Measurements from ENCODE around the gene ABCG2.
A peak's percentile ranks its signal among the peaks of the same experiment; 100 is the strongest.

ABCG2 gene

GRCh38 chr4:88158489-88159228, at the start of gene ABCG2:
Gene ABCG2 (minus strand): TSS chr4:88158639. CDS start chr4:88139995, 18,644 bp downstream.
- no peaks in the 10 kb centered on the region for H3K36me3 ChIP-seq
- no peaks in the 10 kb centered on the region for H3K9me3 ChIP-seq
- peaks cover 29% of the 10 kb centered on the region for H3K27me3 ChIP-seq
- peak within 1 kb of the TSS; percentile 69 for H3K9ac ChIP-seq
- no peak for TF ChIP-seq Cebpa-rat (IDR thresholded peaks at IDR 0.05)
- peaks cover 12% of the 10 kb centered on the region; the same call in 1 of the 2 replicates for H3K4me1 ChIP-seq
- H3K27ac ChIP-seq = peak within 1 kb of the TSS; percentile 30; the same call in 1 of the 2 replicates
- H3K4me3 ChIP-seq = peak within 1 kb of the TSS; percentile 76
- peak within 1 kb of the TSS; percentile 97 for H3K4me2 ChIP-seq
- no peaks in the 10 kb centered on the region for H4K20me1 ChIP-seq

DNA sequence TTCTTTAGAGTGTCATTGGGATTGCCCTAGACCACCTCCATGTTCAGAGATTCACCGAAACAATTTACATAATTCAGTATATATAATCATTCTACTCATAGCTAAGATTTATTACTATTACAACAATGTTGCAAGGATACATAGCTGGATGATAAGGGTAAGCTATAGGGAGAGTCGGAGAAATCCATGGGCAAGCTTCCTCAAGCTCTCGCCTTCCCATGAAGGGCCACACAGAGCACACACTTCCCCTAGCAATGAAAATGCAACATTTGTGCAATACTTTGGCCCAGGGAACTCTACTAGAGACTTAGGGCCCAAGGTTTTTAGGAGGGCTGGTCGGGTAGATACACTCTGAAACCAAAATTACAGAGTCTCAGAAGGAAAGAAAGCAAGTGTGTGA, 49.7 kb upstream of the ABCG2 start:
- H3K4me3 ChIP-seq = no peak overlapping the region
- no peak overlapping the region for H3K27ac ChIP-seq

GRCh38 chr4:88207171-88207570, 48.7 kb upstream of the ABCG2 start:
- no peak overlapping the region for H3K4me3 ChIP-seq
- no peak overlapping the region for H3K27ac ChIP-seq
- TF ChIP-seq Cebpa-rat (IDR thresholded peaks at IDR 0.05) = no peak
- no peaks in the 10 kb centered on the region for H3K9me3 ChIP-seq
- no peak overlapping the region for H3K4me2 ChIP-seq
- no peak overlapping the region for H3K9ac ChIP-seq
- no peaks in the 10 kb centered on the region for H4K20me1 ChIP-seq
- no peaks in the 10 kb centered on the region for H3K4me1 ChIP-seq
- no peaks in the 10 kb centered on the region for H3K27me3 ChIP-seq
- H3K36me3 ChIP-seq = no peaks in the 10 kb centered on the region

More for the DNA sequence above, 49.7 kb upstream of the ABCG2 start:
- H4K20me1 ChIP-seq = no peaks in the 10 kb centered on the region
- TF ChIP-seq Cebpa-rat (IDR thresholded peaks at IDR 0.05) = no peak
- no peak overlapping the region for H3K9ac ChIP-seq
- no peaks in the 10 kb centered on the region for H3K36me3 ChIP-seq
- no peaks in the 10 kb centered on the region for H3K27me3 ChIP-seq
- H3K9me3 ChIP-seq = no peaks in the 10 kb centered on the region
- H3K4me2 ChIP-seq = no peak overlapping the region
- H3K4me1 ChIP-seq = no peaks in the 10 kb centered on the region

DNA sequence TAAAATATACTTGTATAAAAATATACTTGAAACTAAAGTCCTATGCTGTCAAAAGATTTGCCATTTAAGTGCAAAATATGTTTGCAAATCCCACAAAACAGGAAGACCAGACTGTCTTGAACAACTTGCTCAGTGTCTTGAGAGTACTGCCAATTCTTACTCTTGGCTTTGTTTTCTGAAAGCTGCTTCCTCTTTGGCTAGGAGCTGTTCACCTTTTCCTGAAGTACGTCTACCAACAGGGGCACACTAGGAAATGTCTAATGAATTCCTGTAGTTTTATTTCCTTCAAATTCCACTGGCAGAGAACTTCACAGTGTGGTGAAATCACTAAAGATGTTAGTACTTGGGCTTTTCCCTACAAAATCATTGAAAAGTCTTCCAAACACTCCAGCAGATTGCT, 46.4 kb upstream of the ABCG2 start:
- H3K9me3 ChIP-seq = no peaks in the 10 kb centered on the region

GRCh38 chr4:88202443-88202842, 44.0 kb upstream of the ABCG2 start:
- no peak overlapping the region for H3K9ac ChIP-seq
- H3K4me2 ChIP-seq = no peak overlapping the region
- H3K4me1 ChIP-seq = no peaks in the 10 kb centered on the region
- no peaks in the 10 kb centered on the region for H3K9me3 ChIP-seq
- no peaks in the 10 kb centered on the region for H3K27me3 ChIP-seq
- no peak for TF ChIP-seq Cebpa-rat (IDR thresholded peaks at IDR 0.05)
- no peaks in the 10 kb centered on the region for H4K20me1 ChIP-seq
- no peak overlapping the region for H3K27ac ChIP-seq
- no peak overlapping the region for H3K4me3 ChIP-seq
- H3K36me3 ChIP-seq = no peaks in the 10 kb centered on the region

More for the DNA sequence above, 46.4 kb upstream of the ABCG2 start:
- H3K27ac ChIP-seq = no peak overlapping the region
- TF ChIP-seq Cebpa-rat (IDR thresholded peaks at IDR 0.05) = no peak
- no peak overlapping the region for H3K4me2 ChIP-seq
- no peak overlapping the region for H3K4me3 ChIP-seq
- H3K4me1 ChIP-seq = no peaks in the 10 kb centered on the region
- no peaks in the 10 kb centered on the region for H4K20me1 ChIP-seq
- no peaks in the 10 kb centered on the region for H3K36me3 ChIP-seq
- no peaks in the 10 kb centered on the region for H3K27me3 ChIP-seq
- H3K9ac ChIP-seq = no peak overlapping the region

GRCh38 chr4:88200186-88200585, 41.7 kb upstream of the ABCG2 start:
- no peak for TF ChIP-seq Cebpa-rat (IDR thresholded peaks at IDR 0.05)
- Histone ChIP-seq H3K9ac (no peak overlapping the region), H3K4me2 (no peak overlapping the region), H3K9me3 (no peaks in the 10 kb centered on the region), H4K20me1 (no peaks in the 10 kb centered on the region), H3K36me3 (no peaks in the 10 kb centered on the region), H3K4me1 (no peaks in the 10 kb centered on the region), H3K4me3 (no peak overlapping the region), H3K27me3 (no peaks in the 10 kb centered on the region), H3K27ac (no peak overlapping the region)

- Histone ChIP-seq H3K9me3 (no peaks in the 10 kb centered on the region), H3K27ac (no peak overlapping the region), H3K36me3 (no peaks in the 10 kb centered on the region), H3K4me1 (no peaks in the 10 kb centered on the region), H3K4me2 (no peak overlapping the region), H3K9ac (no peak overlapping the region), H4K20me1 (no peaks in the 10 kb centered on the region), H3K27me3 (no peaks in the 10 kb centered on the region), H3K4me3 (no peak overlapping the region)
- no peak for TF ChIP-seq Cebpa-rat (IDR thresholded peaks at IDR 0.05)
These were observed 38.2 kb upstream of the ABCG2 start for GRCh38 chr4:88196523-88197185.

- H3K27ac ChIP-seq = no peak overlapping the region
- H3K9ac ChIP-seq = no peak overlapping the region
- H3K4me3 ChIP-seq = no peak overlapping the region
- H3K9me3 ChIP-seq = no peaks in the 10 kb centered on the region
- H3K4me2 ChIP-seq = no peak overlapping the region
- H3K27me3 ChIP-seq = no peaks in the 10 kb centered on the region
- no peaks in the 10 kb centered on the region for H3K4me1 ChIP-seq
- no peaks in the 10 kb centered on the region for H3K36me3 ChIP-seq
- TF ChIP-seq Cebpa-rat (IDR thresholded peaks at IDR 0.05) = no peak
- no peaks in the 10 kb centered on the region for H4K20me1 ChIP-seq
These were observed 37.5 kb upstream of the ABCG2 start for GRCh38 chr4:88196013-88196365.

- Histone ChIP-seq H3K4me1 (no peaks in the 10 kb centered on the region), H3K9me3 (no peaks in the 10 kb centered on the region), H4K20me1 (no peaks in the 10 kb centered on the region), H3K4me2 (no peak overlapping the region), H3K9ac (no peak overlapping the region), H3K4me3 (no peak overlapping the region), H3K27ac (no peak overlapping the region), H3K36me3 (no peaks in the 10 kb centered on the region), H3K27me3 (no peaks in the 10 kb centered on the region)
- TF ChIP-seq Cebpa-rat (IDR thresholded peaks at IDR 0.05) = no peak
These were observed 37.0 kb upstream of the ABCG2 start for GRCh38 chr4:88195328-88196012.

DNA sequence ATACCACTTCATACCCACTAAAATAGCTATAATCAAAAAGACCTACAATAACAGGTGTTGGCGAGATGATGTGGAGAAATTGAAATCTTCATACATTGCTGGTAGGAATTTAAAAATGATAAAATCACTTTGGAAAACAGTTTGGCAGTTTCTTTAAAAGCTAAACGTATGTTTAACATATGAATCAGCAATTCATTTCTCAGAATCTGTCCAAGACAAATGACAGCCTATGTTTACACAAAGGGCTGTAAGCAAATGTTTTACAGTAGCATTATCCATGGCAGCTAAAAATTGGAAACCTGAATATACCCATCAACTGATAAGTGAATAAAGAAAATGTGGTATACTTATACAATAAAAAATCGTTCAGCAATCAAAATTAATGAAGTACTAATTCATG, 33.0 kb upstream of the ABCG2 start:
- H3K4me3 ChIP-seq = no peak overlapping the region
- no peak overlapping the region for H3K27ac ChIP-seq
- H3K27me3 ChIP-seq = no peaks in the 10 kb centered on the region
- no peak overlapping the region for H3K4me2 ChIP-seq
- H3K9me3 ChIP-seq = no peaks in the 10 kb centered on the region
- H3K4me1 ChIP-seq = peaks cover 9% of the 10 kb centered on the region
- no peaks in the 10 kb centered on the region for H3K36me3 ChIP-seq
- TF ChIP-seq Cebpa-rat (IDR thresholded peaks at IDR 0.05) = no peak
- no peaks in the 10 kb centered on the region for H4K20me1 ChIP-seq
- no peak overlapping the region for H3K9ac ChIP-seq

Measured in BLaER1 (cell line).